HG02571 (cell line): ENCODE measurements around the gene KEAP1.
"Not testable (repeated sequence)": the region's sequence is repeated elsewhere in the genome, so short reads cannot be mapped to it uniquely, and the experiment has no call there.

ENCODE experiments used
- ATAC-seq: cut with Tn5 transposase; IDR thresholded peaks from one replicate; pipeline ENCODE4 v1.9.1; 2021; ENCODE audit warnings: mild to moderate bottlenecking, moderate library complexity; ENCODE audit not compliant: unreplicated experiment

The KEAP1 gene

GRCh38 chr19:10503002-10503789 lies at the start of gene KEAP1:
KEAP1 (minus strand) TSS chr19:10503356; CDS start chr19:10500033, 3,323 bp downstream.
- ATAC-seq, result peak; percentile 15

GRCh38 chr19:10552510-10553053 lies 49.4 kb upstream of the KEAP1 start:
- no peak for ATAC-seq

GRCh38 chr19:10551698-10552301 lies 48.6 kb upstream of the KEAP1 start:
- ATAC-seq, result no peak

- ATAC-seq, result not testable (repeated sequence)
Measured at GRCh38 chr19:10551006-10551405, 47.9 kb upstream of the KEAP1 start.

GRCh38 chr19:10550336-10550735 lies 47.2 kb upstream of the KEAP1 start:
- no peak for ATAC-seq

- no peak for ATAC-seq
Measured at GRCh38 chr19:10549733-10550132, 46.6 kb upstream of the KEAP1 start.

GRCh38 chr19:10548746-10549276 lies 45.7 kb upstream of the KEAP1 start:
- ATAC-seq, result no peak

GRCh38 chr19:10546817-10547216 lies 43.7 kb upstream of the KEAP1 start:
- ATAC-seq, result no peak

- no peak for ATAC-seq
Measured at GRCh38 chr19:10544753-10545251, 41.6 kb upstream of the KEAP1 start.

GRCh38 chr19:10544242-10544752 lies 41.1 kb upstream of the KEAP1 start:
- ATAC-seq, result peak; percentile 19

- peak; percentile 59 for ATAC-seq
Measured at GRCh38 chr19:10543420-10544241, 40.5 kb upstream of the KEAP1 start, which contains the start of gene ATG4D. ATG4D (plus strand) TSS chr19:10543904; CDS start chr19:10544091, 187 bp downstream.

- ATAC-seq, result no peak
Measured at GRCh38 chr19:10543059-10543419, 39.9 kb upstream of the KEAP1 start.

GRCh38 chr19:10539016-10539415 lies 35.9 kb upstream of the KEAP1 start:
- not testable (repeated sequence) for ATAC-seq

- no peak for ATAC-seq
Measured at GRCh38 chr19:10538204-10538983, 35.2 kb upstream of the KEAP1 start.

- ATAC-seq, result no peak
Measured at GRCh38 chr19:10537668-10538067, 34.5 kb upstream of the KEAP1 start.

- no peak for ATAC-seq
Measured at GRCh38 chr19:10535613-10536012, 32.5 kb upstream of the KEAP1 start.

- no peak for ATAC-seq
Measured at GRCh38 chr19:10533646-10534386, 30.7 kb upstream of the KEAP1 start.

- no peak for ATAC-seq
Measured at GRCh38 chr19:10532457-10532856, 29.3 kb upstream of the KEAP1 start.

- ATAC-seq, result not testable (repeated sequence)
Measured at GRCh38 chr19:10526887-10527286, 23.7 kb upstream of the KEAP1 start.
